HCT116 (cell line): ENCODE results near the gene DGAT2L6. TPM values are rescaled to one million over a fixed set of nuclear protein-coding genes. Genes with fewer than 3 reads are reported as not detected.

Experiments
- ATAC-seq: fragments of 200-7000 bp; cut with Tn5 transposase; 2 replicates; pipeline ENCODE4 v1.9.1; 2020; ENCODE audit warnings: mild to moderate bottlenecking, moderate library complexity
- BruUV-seq: library from RNA; stranded (reverse); fragments of 400-500 nt; replicated peaks from 2 replicates; lab custom pipeline; 2021; lab: Mats Ljungman, UMichigan
- CTCF ChIA-PET: fragments of 300-600 bp; sonication (Branson Sonifier 250); formaldehyde crosslinking; loops from one replicate; lab custom pipeline; 2021; ENCODE audit warnings: antibody characterized with exemption; lab: Charles Lee
- POLR2A ChIA-PET: fragments of 300-600, 350-600 bp; sonication (Branson Sonifier 250); formaldehyde crosslinking; loops from one replicate; lab custom pipeline; 2021; ENCODE audit warnings: antibody characterized with exemption; lab: Charles Lee
- RAD21 ChIA-PET, 2 experiments: fragments of 300-600 bp; sonication (Branson Sonifier 250); formaldehyde crosslinking; loops; one replicate each; lab custom pipeline; 2023; ENCODE audit warnings: low total read pairs in 2 of 2; ENCODE audit not compliant: uncharacterized antibody in 2 of 2, unreplicated experiment in 2 of 2, low non-redundant PET in 1 of 2; lab: Charles Lee
- DNase-seq: peaks from one replicate; pipeline ENCODE4 v3.0.0-alpha.2; 2010; ENCODE audit warnings: low read depth, low spot score
- H2AFZ ChIP-seq: fragments of 200-600 bp; shearing (Covaris generic), sonication (generic); 2 replicates; pipeline ENCODE4 v1.6.1; 2017; ENCODE audit warnings: low read depth, mixed run types, mixed read lengths, antibody characterized with exemption, low read length; ENCODE audit not compliant: poor library complexity, severe bottlenecking
- H3K27ac ChIP-seq: 2 replicates; pipeline ENCODE4 v1.5.1; 2012; ENCODE audit warnings: low read depth, low read length
- H3K27me3 ChIP-seq: fragments of 200-600 bp; sonication (generic); 2 replicates; pipeline ENCODE4 v1.6.1; 2016; ENCODE audit warnings: mixed run types, low read length, mixed read lengths; ENCODE audit not compliant: insufficient read depth
- H3K36me3 ChIP-seq, 2 experiments: fragments of 200-500 bp in 1 of 2; fragments of 200-600 bp in 1 of 2; sonication (Bioruptor generic) in 1 of 2; sonication (generic) in 1 of 2; 2 replicates each; pipeline versions ENCODE4 v1.5.1 to v1.6.1; 2014 to 2016; ENCODE audit warnings: low read length in 2 of 2, inconsistent platforms in 1 of 2, mixed read lengths in 1 of 2, mixed run types in 1 of 2; ENCODE audit not compliant: insufficient read depth in 2 of 2, control insufficient read depth in 1 of 2
- H3K4me1 ChIP-seq, 2 experiments: fragments of 200-600 bp in 1 of 2; sonication (generic) in 1 of 2; 2 replicates each; pipeline versions ENCODE4 v1.5.1 to v1.6.1; 2012 to 2017; ENCODE audit warnings: low read length in 2 of 2, inconsistent platforms in 1 of 2, mild to moderate bottlenecking in 1 of 2, mixed read lengths in 1 of 2, mixed run types in 1 of 2, moderate library complexity in 1 of 2; ENCODE audit not compliant: insufficient read depth in 2 of 2, control insufficient read depth in 1 of 2
- H3K4me2 ChIP-seq: fragments of 200-600 bp; sonication (generic); 2 replicates; pipeline ENCODE4 v1.6.1; 2017; ENCODE audit warnings: mixed run types, low read length, mixed read lengths
- H3K4me3 ChIP-seq, 2 experiments: fragments of 200-600 bp in 1 of 2; sonication (generic) in 1 of 2; replicated peaks in 1 of 2; 2 replicates each; pipeline ENCODE4 v1.5.1; 2011 to 2016; ENCODE audit warnings: low read length in 2 of 2, control low read depth in 1 of 2, low read depth in 1 of 2, mild to moderate bottlenecking in 1 of 2, mixed read lengths in 1 of 2, mixed run types in 1 of 2
- H3K79me2 ChIP-seq: fragments of 200-600 bp; sonication (generic); 2 replicates; pipeline ENCODE4 v1.6.1; 2017; ENCODE audit warnings: mild to moderate bottlenecking, mixed run types, low read length, moderate library complexity, mixed read lengths; ENCODE audit not compliant: insufficient read depth
- H3K9ac ChIP-seq: fragments of 200-600 bp; sonication (generic); 2 replicates; pipeline ENCODE4 v1.6.1; 2016; ENCODE audit warnings: low read length, mixed read lengths
- H3K9me2 ChIP-seq: fragments of 200-600 bp; sonication (generic), shearing (Covaris generic); 2 replicates; pipeline ENCODE4 v1.6.1; 2017; ENCODE audit warnings: mixed run types, mild to moderate bottlenecking, moderate library complexity; ENCODE audit not compliant: insufficient read depth
- H3K9me3 ChIP-seq, 2 experiments: fragments of 200-500 bp in 1 of 2; fragments of 200-600 bp in 1 of 2; sonication (Bioruptor generic) in 1 of 2; sonication (generic) in 1 of 2; 2 replicates each; pipeline ENCODE4 v1.6.1; 2014 to 2017; ENCODE audit warnings: low read length in 2 of 2, mixed read lengths in 2 of 2, inconsistent platforms in 1 of 2, low read depth in 1 of 2, mild to moderate bottlenecking in 1 of 2, mixed run types in 1 of 2, moderate library complexity in 1 of 2; ENCODE audit not compliant: control insufficient read depth in 1 of 2, insufficient read depth in 1 of 2
- H4K20me1 ChIP-seq: fragments of 200-600 bp; sonication (generic), shearing (Covaris generic); 2 replicates; pipeline ENCODE4 v1.6.1; 2017; ENCODE audit warnings: mixed run types, mild to moderate bottlenecking, moderate library complexity; ENCODE audit not compliant: insufficient read depth
- CBX3 ChIP-seq: IDR thresholded peaks from 2 replicates; pipeline ENCODE4 v1.6.1; 2012; ENCODE audit warnings: low read depth
- EGR1 ChIP-seq: IDR thresholded peaks from 2 replicates; pipeline ENCODE4 v1.6.1; 2012; ENCODE audit warnings: low read depth
- ELF1 ChIP-seq: IDR thresholded peaks from 2 replicates; pipeline ENCODE4 v1.6.1; 2012; ENCODE audit warnings: low read depth, borderline replicate concordance
- EZH2phosphoT487 ChIP-seq: fragments of 200-600 bp; IDR thresholded peaks from 2 replicates; pipeline ENCODE4 v1.6.1; 2018; ENCODE audit warnings: antibody characterized with exemption, borderline replicate concordance
- FOSL1 ChIP-seq: IDR thresholded peaks from 2 replicates; pipeline ENCODE4 v1.6.1; 2012; ENCODE audit warnings: low read depth
- JUND ChIP-seq: IDR thresholded peaks from 2 replicates; pipeline ENCODE4 v1.6.1; 2012
- MAX ChIP-seq: IDR thresholded peaks from 2 replicates; pipeline ENCODE4 v1.6.1; 2012
- POLR2A ChIP-seq: IDR thresholded peaks from 2 replicates; pipeline ENCODE4 v1.7.0; 2011; ENCODE audit warnings: borderline replicate concordance; ENCODE audit not compliant: insufficient read depth, insufficient read length; ENCODE audit errors: extremely low read depth
- POLR2AphosphoS5 ChIP-seq: IDR thresholded peaks from 2 replicates; pipeline ENCODE4 v1.6.1; 2011; ENCODE audit warnings: mild to moderate bottlenecking, low read depth, low read length, moderate library complexity
- RAD21 ChIP-seq: IDR thresholded peaks from 2 replicates; pipeline ENCODE4 v1.6.1; 2012; ENCODE audit warnings: low read depth, mild to moderate bottlenecking
- REST ChIP-seq: IDR thresholded peaks from 2 replicates; pipeline ENCODE4 v1.6.1; 2012; ENCODE audit warnings: low read depth
- SIN3A ChIP-seq: IDR thresholded peaks from 2 replicates; pipeline ENCODE4 v1.6.1; 2012; ENCODE audit warnings: low read depth
- TCF7L2 ChIP-seq: IDR thresholded peaks from 2 replicates; pipeline ENCODE4 v1.7.0; 2011; ENCODE audit warnings: borderline replicate concordance, inconsistent platforms; ENCODE audit not compliant: insufficient read depth, insufficient read length; ENCODE audit errors: extremely low read depth
- ZFX ChIP-seq: fragments of 450-650 bp; IDR thresholded peaks from 2 replicates; pipeline ENCODE4 v1.6.1; 2017
- ZNF274 ChIP-seq: fragments of 200-500 bp; sonication (Bioruptor generic); IDR thresholded peaks from 2 replicates; pipeline ENCODE4 v1.6.1; 2014; ENCODE audit warnings: mild to moderate bottlenecking, low read depth, low read length, inconsistent platforms
- intact Hi-C: fragments of 100-400 bp; cut with micrococcal nuclease; formaldehyde crosslinking; loops from 2 replicates; pipeline ENCODE4 v1.10.0; 2022
- total RNA-seq: library from RNA; stranded (reverse); gene quantifications from one replicate; pipeline ENCODE4 v1.2.1, GENCODE V29; 2021; ENCODE audit not compliant: unreplicated experiment
- TF ChIP-seq, protein P1 (sequence below): IDR thresholded peaks from 2 replicates; pipeline ENCODE4 v1.6.1; 2012
- TF ChIP-seq, protein P2 (sequence below), 3 experiments: fragments of 200-600 bp in 1 of 3; sonication (generic) in 1 of 3; IDR thresholded peaks in 2 of 3; conservative IDR thresholded peaks in 1 of 3; 2 replicates each; pipeline ENCODE4 v1.5.1; 2012 to 2017; ENCODE audit warnings: low read depth in 2 of 3, low read length in 2 of 3, antibody characterized with exemption in 1 of 3, borderline replicate concordance in 1 of 3, control low read depth in 1 of 3, mild to moderate bottlenecking in 1 of 3, mixed read lengths in 1 of 3, mixed run types in 1 of 3, moderate library complexity in 1 of 3; ENCODE audit not compliant: insufficient read depth in 1 of 3

The DGAT2L6 gene
- total RNA-seq, 1 experiment from 2014 or later: not detected

DNA sequence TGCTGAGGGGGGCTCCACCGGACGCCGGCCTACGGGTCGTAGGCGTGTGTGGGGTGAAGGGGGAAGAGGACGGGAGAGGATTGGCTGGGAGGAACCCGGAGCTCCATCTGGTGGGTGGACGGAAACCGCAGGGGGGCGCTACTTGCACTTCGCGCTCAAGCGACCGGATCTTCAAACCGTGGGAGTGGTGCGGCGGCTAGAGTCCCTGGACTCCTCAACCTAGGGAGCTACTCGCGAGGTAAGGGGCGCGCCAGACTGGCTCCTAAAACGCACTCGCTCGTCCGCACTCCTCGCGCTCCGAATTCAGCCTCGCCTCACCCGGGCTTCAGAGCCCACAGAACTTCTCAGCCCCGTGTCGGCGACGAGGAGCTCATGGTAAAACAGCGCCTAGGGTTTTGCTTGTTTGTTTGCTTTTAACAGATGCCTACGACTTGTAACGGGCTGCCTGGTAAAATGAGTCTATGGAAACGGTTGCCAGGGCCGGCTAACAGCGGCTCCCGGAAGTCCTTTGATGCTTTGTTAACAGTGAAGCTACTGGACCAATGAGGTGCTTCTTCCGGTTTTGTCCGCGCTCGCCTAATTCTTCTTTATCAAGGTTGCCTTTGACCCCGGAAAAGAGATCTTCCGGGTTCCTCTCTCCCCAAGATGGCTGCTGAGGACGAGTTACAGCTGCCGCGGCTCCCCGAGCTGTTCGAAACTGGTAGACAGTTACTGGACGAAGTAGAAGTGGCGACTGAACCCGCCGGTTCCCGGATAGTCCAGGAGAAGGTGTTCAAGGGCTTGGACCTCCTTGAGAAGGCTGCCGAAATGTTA, 43.8 kb upstream of the DGAT2L6 start, which contains the start of gene IGBP1:
Gene IGBP1 (plus strand): TSS at position 145 of the 813 bp plus-strand sequence. CDS start 501 bp downstream, at position 646.
- POLR2A ChIA-PET: interaction anchor here (0.8 to 1.5 kb wide), 3 partner anchors 11 to 36 kb away, joined by 3 read pairs; no protein-coding TSS in a partner anchor
- Histone ChIP-seq H3K9me2 (no peaks in the 10 kb centered on the region), H2AFZ (peak within 1 kb of the TSS; percentile 78), H3K4me1 (peaks cover 12 to 35% of the 10 kb centered on the region in 2 experiments; a peak in 3 of 4 replicates), H3K79me2 (peaks cover 31% of the 10 kb centered on the region), H3K27me3 (no peaks in the 10 kb centered on the region), H3K27ac (peak within 1 kb of the TSS; percentile 94), H3K9ac (peak within 1 kb of the TSS; percentile 81), H4K20me1 (no peaks in the 10 kb centered on the region), H3K4me3 (peak within 1 kb of the TSS; percentile 85 to 93), H3K36me3 (peaks cover 2 to 17% of the 10 kb centered on the region in 2 experiments; a peak in 1 of 4 replicates), H3K9me3 (no peaks in the 10 kb centered on the region), H3K4me2 (peak within 1 kb of the TSS; percentile 84)
- no TSS peak for BruUV-seq
- RAD21 ChIA-PET: interaction anchor here (0.6 to 1.1 kb wide), 3 partner anchors 36 to 298 kb away, joined by 3 to 4 read pairs (median 4); partner anchors contain the start of genes KIF4A (in 1 of the 2) and PDZD11 (in 1 of the 2)
- CTCF ChIA-PET: interaction anchor here (0.6 to 2.1 kb wide), 16 partner anchors 9 to 709 kb away, joined by 3 to 20 read pairs (median 4); partner anchors contain the start of genes KIF4A, P2RY4 and PDZD11
- ATAC-seq: peak; percentile 87
- intact Hi-C loops: loop anchor here (2.0 to 5.0 kb wide), 2 partner anchors 129 to 159 kb away; partner anchors contain the start of gene KIF4A
- peak; percentile 77 for DNase-seq
- TF ChIP-seq ELF1 (peak; percentile 90), ZNF274 (no peak), EGR1 (peak; percentile 78), FOSL1 (no peak), TCF7L2 (peak; percentile 73), ZFX (no peak), SIN3A (0 out of 2 replicates have a peak, but pooled peaks have one; percentile 32), EZH2phosphoT487 (no peak), CBX3 (0 out of 2 replicates have a peak, but pooled peaks have one; percentile 25), RAD21 (peak; percentile 53), POLR2AphosphoS5 (peak; percentile 57), JUND (no peak), MAX (no peak), REST (no peak), POLR2A (no peak)
- TF ChIP-seq, protein P1, sequence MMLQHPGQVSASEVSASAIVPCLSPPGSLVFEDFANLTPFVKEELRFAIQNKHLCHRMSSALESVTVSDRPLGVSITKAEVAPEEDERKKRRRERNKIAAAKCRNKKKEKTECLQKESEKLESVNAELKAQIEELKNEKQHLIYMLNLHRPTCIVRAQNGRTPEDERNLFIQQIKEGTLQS: no peak
- TF ChIP-seq, protein P2, sequence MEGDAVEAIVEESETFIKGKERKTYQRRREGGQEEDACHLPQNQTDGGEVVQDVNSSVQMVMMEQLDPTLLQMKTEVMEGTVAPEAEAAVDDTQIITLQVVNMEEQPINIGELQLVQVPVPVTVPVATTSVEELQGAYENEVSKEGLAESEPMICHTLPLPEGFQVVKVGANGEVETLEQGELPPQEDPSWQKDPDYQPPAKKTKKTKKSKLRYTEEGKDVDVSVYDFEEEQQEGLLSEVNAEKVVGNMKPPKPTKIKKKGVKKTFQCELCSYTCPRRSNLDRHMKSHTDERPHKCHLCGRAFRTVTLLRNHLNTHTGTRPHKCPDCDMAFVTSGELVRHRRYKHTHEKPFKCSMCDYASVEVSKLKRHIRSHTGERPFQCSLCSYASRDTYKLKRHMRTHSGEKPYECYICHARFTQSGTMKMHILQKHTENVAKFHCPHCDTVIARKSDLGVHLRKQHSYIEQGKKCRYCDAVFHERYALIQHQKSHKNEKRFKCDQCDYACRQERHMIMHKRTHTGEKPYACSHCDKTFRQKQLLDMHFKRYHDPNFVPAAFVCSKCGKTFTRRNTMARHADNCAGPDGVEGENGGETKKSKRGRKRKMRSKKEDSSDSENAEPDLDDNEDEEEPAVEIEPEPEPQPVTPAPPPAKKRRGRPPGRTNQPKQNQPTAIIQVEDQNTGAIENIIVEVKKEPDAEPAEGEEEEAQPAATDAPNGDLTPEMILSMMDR (IDR thresholded peaks at IDR 0.05 in 2 of 3, conservative IDR thresholded peaks at IDR 0.05 in 1 of 3; ENCODE audit: borderline replicate concordance in 1 of 3, insufficient read depth in 1 of 3, low read depth in 2 of 3, low read length in 2 of 3): peak; percentile 46 to 60 (median 48)
